HL-60/S4 (cell line): ENCODE measurements around the gene PEAK1.

Source experiments
- in situ Hi-C: fragments of 300-500 bp; cut with MboI; formaldehyde crosslinking; loops from 2 replicates; pipeline ENCODE4 v1.14.3; 2022; ENCODE audit warnings: low sequenced_read_pairs

The PEAK1 gene

DNA sequence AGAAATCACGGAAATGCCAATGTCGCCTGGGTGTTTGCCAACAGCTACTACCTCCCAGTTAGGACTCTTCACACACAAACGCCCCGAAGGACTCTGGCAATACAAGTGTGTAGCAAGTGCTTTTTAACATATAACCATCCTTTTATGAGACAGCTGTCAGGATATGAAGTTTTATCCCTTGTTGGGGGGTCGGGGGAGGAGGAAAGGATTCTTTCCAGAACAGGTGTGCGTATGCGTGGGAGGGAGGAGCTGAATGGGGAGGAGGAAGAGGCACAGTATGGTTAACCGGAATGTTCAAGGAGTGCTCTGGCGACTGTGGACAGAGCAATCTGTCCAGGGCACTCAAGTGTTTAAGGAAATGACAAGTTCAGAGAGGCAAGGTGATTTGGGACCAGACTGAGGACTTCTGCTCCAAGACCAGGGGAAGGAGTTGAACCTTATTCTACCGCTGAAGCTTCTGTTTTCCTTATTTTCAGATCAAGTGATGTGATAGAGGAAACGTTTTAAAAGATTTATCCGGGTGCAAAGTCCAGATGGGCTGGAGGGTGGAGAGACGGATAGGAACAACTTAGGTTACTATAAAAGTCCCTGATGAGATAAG is 350.3 kb downstream of the PEAK1 start:
- in situ Hi-C loops = no loop called here

GRCh38 chr15:77068633-77069032 is 351.3 kb downstream of the PEAK1 start:
- in situ Hi-C loops = no loop called here

GRCh38 chr15:77067691-77068367 is 352.1 kb downstream of the PEAK1 start:
- in situ Hi-C loops = no loop called here

GRCh38 chr15:77066971-77067690 is 352.8 kb downstream of the PEAK1 start:
- in situ Hi-C loops = no loop called here

- in situ Hi-C loops = no loop called here
Observed at GRCh38 chr15:77064539-77065308, 355.2 kb downstream of the PEAK1 start.

DNA sequence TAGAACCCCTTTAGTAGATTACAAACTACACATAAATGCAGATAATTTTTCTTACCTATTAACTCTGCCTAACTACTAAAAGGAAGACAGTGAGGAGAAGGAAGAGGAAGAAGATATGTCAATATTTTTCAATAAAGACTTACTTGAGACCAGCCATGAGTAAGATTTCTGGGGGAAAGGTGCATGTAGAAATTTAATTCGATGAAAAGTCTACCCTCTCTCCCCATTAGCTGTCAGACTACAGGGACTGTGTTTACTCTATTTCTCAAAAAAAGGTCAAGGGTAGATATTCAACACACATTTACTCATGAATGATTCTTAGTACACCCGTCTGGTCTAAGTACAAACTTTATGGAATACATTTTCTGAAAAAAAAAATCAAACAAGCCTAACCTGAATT is 355.8 kb downstream of the PEAK1 start:
- in situ Hi-C loops = no loop called here

- in situ Hi-C loops = no loop called here
Observed at GRCh38 chr15:77063249-77063648, 356.7 kb downstream of the PEAK1 start.

GRCh38 chr15:77060546-77060945 is 359.4 kb downstream of the PEAK1 start:
- in situ Hi-C loops = no loop called here

DNA sequence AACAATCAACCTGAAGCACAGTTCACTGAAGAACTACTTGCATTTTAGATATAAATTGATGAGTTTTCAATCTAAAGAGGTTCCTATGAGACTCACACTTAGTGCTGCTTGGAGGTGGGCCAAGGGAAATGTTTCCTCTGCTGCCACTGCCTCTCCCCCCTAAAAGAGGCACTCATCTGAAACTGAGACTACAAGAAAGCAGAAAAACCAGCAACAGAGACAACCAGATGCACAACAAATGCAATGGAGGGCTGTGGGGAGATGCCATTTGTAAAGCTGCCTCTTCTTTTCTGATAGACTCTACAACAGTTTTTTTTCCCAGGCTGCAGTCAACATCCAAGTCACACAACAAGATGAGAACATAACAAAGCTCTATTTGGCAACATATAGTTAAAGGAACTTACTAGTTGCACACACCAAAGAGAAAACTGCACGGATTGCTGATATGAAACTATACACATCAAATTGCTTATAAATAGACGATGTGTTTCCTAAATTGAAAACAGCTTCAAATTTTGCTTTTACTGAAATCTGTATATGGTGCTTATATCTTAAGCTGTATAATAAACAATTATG is 360.0 kb downstream of the PEAK1 start:
- in situ Hi-C loops = no loop called here

- in situ Hi-C loops = no loop called here
Observed at GRCh38 chr15:77058468-77058867, 361.4 kb downstream of the PEAK1 start.

DNA sequence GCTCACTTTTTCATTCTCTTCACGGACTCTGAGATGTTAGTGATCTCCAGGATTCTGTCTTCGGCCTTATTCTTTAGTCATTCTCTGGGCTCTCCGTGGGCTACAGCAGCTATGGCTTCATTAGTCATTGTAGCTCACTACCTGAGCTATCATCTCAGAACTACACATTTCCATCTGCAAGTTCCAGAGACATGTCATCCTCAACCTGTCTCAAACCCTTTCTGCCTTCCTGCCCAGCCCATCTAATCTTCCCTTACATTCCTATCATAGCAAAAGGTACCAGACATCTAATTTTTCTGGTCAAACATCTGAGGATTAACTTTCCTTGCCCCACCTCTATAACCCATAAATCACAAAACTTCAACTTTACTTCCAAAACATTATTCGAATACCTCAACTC is 362.2 kb downstream of the PEAK1 start:
- in situ Hi-C loops = no loop called here

- in situ Hi-C loops = no loop called here
Observed at GRCh38 chr15:77057072-77057471, 362.8 kb downstream of the PEAK1 start.

DNA sequence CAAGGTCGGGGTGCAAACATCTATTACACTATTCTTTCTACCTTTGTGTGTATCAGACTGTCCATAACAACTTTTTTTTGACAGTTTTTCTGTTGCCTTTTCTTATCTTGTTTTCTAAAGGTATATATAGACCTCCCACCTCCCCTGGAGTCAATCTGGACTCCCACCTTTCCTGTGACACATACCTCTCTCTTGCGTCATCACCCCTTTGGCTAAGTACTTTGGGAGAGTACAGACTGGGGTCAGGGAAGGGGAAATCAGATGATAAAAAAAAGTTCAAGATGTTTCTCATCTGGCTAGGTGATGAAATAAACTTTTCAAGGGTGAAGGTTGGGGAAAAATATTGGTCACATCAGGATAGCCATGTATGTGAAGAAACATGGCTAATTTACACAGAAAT is 366.2 kb downstream of the PEAK1 start:
- in situ Hi-C loops = no loop called here

GRCh38 chr15:77052556-77052955 is 367.3 kb downstream of the PEAK1 start:
- in situ Hi-C loops = no loop called here
